H1 (cell line): Measurements from ENCODE around the gene OR6K6. TPM values are rescaled to one million over a fixed set of nuclear protein-coding genes. Genes with fewer than 3 reads are reported as not detected.

Experiments used
- CTCF ChIA-PET: fragments of 300-600 bp; sonication (Branson Sonifier 250); formaldehyde crosslinking; loops from one replicate; lab custom pipeline; 2021; ENCODE audit not compliant: partially characterized antibody; lab: Charles Lee
- POLR2A ChIA-PET: fragments of 300-600 bp; sonication (Branson Sonifier 250); formaldehyde crosslinking; loops from one replicate; lab custom pipeline; 2021; ENCODE audit warnings: inconsistent platforms; ENCODE audit not compliant: partially characterized antibody; lab: Charles Lee
- DNase-seq, 2 experiments: peaks; one replicate each; pipeline versions ENCODE4 v3.0.0 to v3.0.0-alpha.2; 2010 to 2022; ENCODE audit warnings: low spot score in 2 of 2, low read depth in 1 of 2, mixed read lengths in 1 of 2
- FAIRE-seq: peaks from 2 replicates; lab custom pipeline; 2011; peaks lifted over from hg19 to GRCh38; lab: Jason Lieb, UNC
- H2AFZ ChIP-seq: 2 replicates; pipeline ENCODE4 v1.8.1; 2012; ENCODE audit warnings: low read length, inconsistent platforms
- H2AK5ac ChIP-seq: 2 replicates; pipeline ENCODE4 v1.6.1; 2013; ENCODE audit warnings: low read depth, low read length
- H2BK120ac ChIP-seq: replicated peaks from 2 replicates; pipeline ENCODE3; 2013; ENCODE audit warnings: low read depth, low read length, inconsistent platforms
- H2BK12ac ChIP-seq: 2 replicates; pipeline ENCODE4 v1.6.1; 2013; ENCODE audit warnings: low read depth, low read length
- H2BK15ac ChIP-seq: 2 replicates; pipeline ENCODE4 v1.6.1; 2013; ENCODE audit warnings: low read length
- H2BK20ac ChIP-seq: 2 replicates; pipeline ENCODE4 v1.6.1; 2013; ENCODE audit warnings: low read length
- H2BK5ac ChIP-seq: 2 replicates; pipeline ENCODE4 v1.6.1; 2013; ENCODE audit warnings: low read depth, low read length
- H3K14ac ChIP-seq: 2 replicates; pipeline ENCODE4 v1.6.1; 2013; ENCODE audit warnings: inconsistent platforms; ENCODE audit not compliant: insufficient read length
- H3K18ac ChIP-seq: 2 replicates; pipeline ENCODE4 v1.6.1; 2013; ENCODE audit warnings: low read length; ENCODE audit errors: extremely low read depth
- H3K23ac ChIP-seq: 2 replicates; pipeline ENCODE4 v1.6.1; 2013; ENCODE audit warnings: inconsistent platforms; ENCODE audit not compliant: insufficient read length
- H3K23me2 ChIP-seq: 2 replicates; pipeline ENCODE4 v1.6.1; 2013; ENCODE audit warnings: low read depth, low read length
- H3K27ac ChIP-seq: 2 replicates; pipeline ENCODE4 v1.6.1; 2011; ENCODE audit warnings: low read depth, low read length, inconsistent platforms
- H3K27me3 ChIP-seq, 4 experiments: replicated peaks in 1 of 4; 1 replicate in 1 of 4; 2 replicates in 3 of 4; pipeline versions ENCODE4 v1.6.1 to v1.8.1; 2011 to 2013; ENCODE audit warnings: low read length in 3 of 4, mild to moderate bottlenecking in 3 of 4, inconsistent platforms in 2 of 4, mixed read lengths in 2 of 4, moderate library complexity in 1 of 4; ENCODE audit not compliant: control insufficient read depth in 3 of 4, insufficient read depth in 3 of 4; ENCODE audit errors: extremely low read depth in 1 of 4
- H3K36me3 ChIP-seq, 4 experiments: 2 replicates each; pipeline versions ENCODE4 v1.6.1 to v1.8.1; 2011 to 2013; ENCODE audit warnings: mild to moderate bottlenecking in 4 of 4, low read length in 3 of 4, moderate library complexity in 2 of 4, control low read depth in 1 of 4, inconsistent platforms in 1 of 4; ENCODE audit not compliant: insufficient read depth in 4 of 4, control insufficient read depth in 2 of 4
- H3K4ac ChIP-seq: replicated peaks from 2 replicates; pipeline ENCODE3; 2013; ENCODE audit warnings: low read length, low read depth, mixed read lengths, inconsistent platforms; ENCODE audit not compliant: insufficient read length
- H3K4me1 ChIP-seq, 4 experiments: replicated peaks in 1 of 4; 1 replicate in 1 of 4; 2 replicates in 3 of 4; pipeline versions ENCODE4 v1.6.1 to v1.8.1; 2011 to 2013; ENCODE audit warnings: low read length in 3 of 4, inconsistent platforms in 2 of 4, mixed read lengths in 1 of 4; ENCODE audit not compliant: insufficient read depth in 4 of 4, control insufficient read depth in 3 of 4
- H3K4me2 ChIP-seq, 2 experiments: 2 replicates each; pipeline versions ENCODE4 v1.6.1 to v1.8.1; 2011 to 2013; ENCODE audit warnings: low read depth in 2 of 2, low read length in 2 of 2, control low read depth in 1 of 2, inconsistent platforms in 1 of 2, mild to moderate bottlenecking in 1 of 2; ENCODE audit not compliant: insufficient read depth in 1 of 2
- H3K4me3 ChIP-seq, 4 experiments: fragments of 200-600, 300-600 bp in 1 of 4; sonication (generic), shearing (Covaris generic), sonication (Bioruptor Twin) in 1 of 4; 2 replicates each; pipeline versions ENCODE4 v1.5.1 to v1.8.1; 2011 to 2016; ENCODE audit warnings: low read length in 4 of 4, low read depth in 3 of 4, control low read depth in 2 of 4, inconsistent platforms in 2 of 4, mild to moderate bottlenecking in 2 of 4, mixed read lengths in 1 of 4, moderate library complexity in 1 of 4; ENCODE audit not compliant: insufficient read depth in 2 of 4; ENCODE audit errors: extremely low read depth in 1 of 4
- H3K56ac ChIP-seq: replicated peaks from 2 replicates; pipeline ENCODE3; 2013; ENCODE audit warnings: low read depth, mild to moderate bottlenecking, mixed read lengths, low read length, inconsistent platforms; ENCODE audit not compliant: insufficient read length
- H3K79me1 ChIP-seq: 2 replicates; pipeline ENCODE4 v1.6.1; 2013; ENCODE audit warnings: low read depth, low read length, control low read depth
- H3K79me2 ChIP-seq, 2 experiments: 2 replicates each; pipeline versions ENCODE4 v1.6.1 to v1.8.1; 2012 to 2013; ENCODE audit warnings: low read length in 2 of 2, mild to moderate bottlenecking in 2 of 2, inconsistent platforms in 1 of 2; ENCODE audit not compliant: insufficient read depth in 2 of 2, control insufficient read depth in 1 of 2
- H3K9ac ChIP-seq, 4 experiments: replicated peaks in 1 of 4; 1 replicate in 1 of 4; 2 replicates in 3 of 4; pipeline versions ENCODE4 v1.6.1 to v1.8.1; 2011 to 2013; ENCODE audit warnings: low read depth in 3 of 4, low read length in 3 of 4, control low read depth in 2 of 4, mild to moderate bottlenecking in 2 of 4, moderate library complexity in 2 of 4, inconsistent platforms in 1 of 4; ENCODE audit errors: extremely low read depth in 1 of 4
- H3K9me3 ChIP-seq, 2 experiments: 2 replicates each; pipeline versions ENCODE4 v1.6.1 to v1.8.1; 2012 to 2013; ENCODE audit warnings: mild to moderate bottlenecking in 2 of 2, moderate library complexity in 2 of 2, control low read depth in 1 of 2, inconsistent platforms in 1 of 2, low read depth in 1 of 2, low read length in 1 of 2, mixed read lengths in 1 of 2; ENCODE audit not compliant: insufficient read depth in 2 of 2
- H4K20me1 ChIP-seq, 2 experiments: replicated peaks in 1 of 2; 2 replicates each; pipeline versions ENCODE3 to v1.8.1; 2011 to 2013; ENCODE audit warnings: inconsistent platforms in 2 of 2, low read length in 2 of 2, mild to moderate bottlenecking in 1 of 2; ENCODE audit not compliant: insufficient read depth in 2 of 2, control insufficient read depth in 1 of 2
- H4K5ac ChIP-seq: 2 replicates; pipeline ENCODE4 v1.6.1; 2013; ENCODE audit warnings: low read length, low read depth, mixed read lengths, inconsistent platforms; ENCODE audit not compliant: insufficient read length
- H4K8ac ChIP-seq: 2 replicates; pipeline ENCODE4 v1.8.0; 2013; ENCODE audit warnings: mild to moderate bottlenecking, moderate library complexity, low read length, inconsistent platforms; ENCODE audit not compliant: insufficient read depth; ENCODE audit errors: extremely low read depth
- H4K91ac ChIP-seq: replicated peaks from 2 replicates; pipeline ENCODE3; 2013; ENCODE audit warnings: low read length, mixed read lengths, inconsistent platforms; ENCODE audit not compliant: insufficient read length
- EP300 ChIP-seq, 2 experiments: IDR thresholded peaks; 1 replicate in 1 of 2; 2 replicates in 1 of 2; pipeline ENCODE4 v1.6.1; 2011 to 2012; ENCODE audit warnings: low read depth in 2 of 2, low read length in 2 of 2, mild to moderate bottlenecking in 2 of 2, borderline replicate concordance in 1 of 2, inconsistent platforms in 1 of 2, moderate library complexity in 1 of 2
- POU5F1 ChIP-seq: IDR thresholded peaks from 2 replicates; pipeline ENCODE4 v1.6.1; 2011; ENCODE audit warnings: low read depth, mild to moderate bottlenecking, low read length, moderate library complexity
- RNF2 ChIP-seq: fragments of 200-900, 300-1000 bp; sonication (generic); IDR thresholded peaks from 2 replicates; pipeline ENCODE4 v1.7.1; 2016; ENCODE audit warnings: borderline replicate concordance, low read depth, mild to moderate bottlenecking, antibody characterized with exemption, low read length; ENCODE audit not compliant: poor library complexity, severe bottlenecking; ENCODE audit errors: missing control alignments
- SAP30 ChIP-seq: fragments of 300-600 bp; sonication (generic); IDR thresholded peaks from 2 replicates; pipeline ENCODE4 v1.7.1; 2012; ENCODE audit warnings: low read length, moderate library complexity, mild to moderate bottlenecking, inconsistent platforms; ENCODE audit not compliant: insufficient read depth, insufficient replicate concordance
- SP1 ChIP-seq: IDR thresholded peaks from 2 replicates; pipeline ENCODE4 v1.6.1; 2011; ENCODE audit warnings: low read depth, low read length
- USF2 ChIP-seq: IDR thresholded peaks from 2 replicates; pipeline ENCODE4 v1.6.1; 2011; ENCODE audit warnings: low read length, improper control_type of control experiment
- WGBS, 2 experiments: shearing (Covaris generic) in 1 of 2; methylation state at CpG; one replicate each; pipeline versions ENCODE4 v1.1.6 to v1.1.7; 2013 to 2015; ENCODE audit warnings: low lambda C conversion rate in 2 of 2, mixed read lengths in 2 of 2, inconsistent platforms in 1 of 2, low coverage in 1 of 2, missing lambda C conversion rate in 1 of 2; ENCODE audit not compliant: insufficient replicate concordance in 2 of 2, insufficient coverage in 1 of 2, insufficient read length in 1 of 2; ENCODE audit errors: extremely low coverage in 1 of 2, missing lambda C conversion rate in 1 of 2; 5-methylcytosine and 5-hydroxymethylcytosine counted together
- polyA plus RNA-seq, 7 experiments: library from polyadenylated mRNA; depleted of rRNA in 3 of 7; stranded (reverse) in 5 of 7; unstranded in 2 of 7; fragments of >200 nt in 5 of 7; fragments of 200-250 nt in 2 of 7; gene quantifications; 1 replicate in 5 of 7; 2 replicates in 1 of 7; 4 replicates in 1 of 7; pipeline versions ENCODE4 v1.2.1 to v1.2.3, GENCODE V29; 2011 to 2013; ENCODE audit warnings: missing spikeins in 2 of 7, mixed read lengths in 2 of 7
- total RNA-seq: library from RNA; stranded (reverse); fragmentation: NEBNext Ultra II Directional; extraction: Animal tissue kit (Norgen Biotek cat#: 25700); gene quantifications from 2 replicates; pipeline ENCODE4 v1.2.1, GENCODE V29; 2021
- TF ChIP-seq, protein P1 (sequence below): IDR thresholded peaks from 2 replicates; pipeline ENCODE4 v1.6.1; 2012; ENCODE audit warnings: inconsistent platforms

OR6K6 gene
- total and polyA plus RNA-seq, 2 of the 8 experiments (the other 6 are each of a cell fraction or from before 2014, with no cell fraction given) = not detected

- ChIA-PET CTCF (interaction anchor here (1.0 kb wide), 1 partner anchor 9 kb away, joined by 4 read pairs; no protein-coding TSS in a partner anchor), POLR2A (no interaction called here)
- Histone ChIP-seq H3K9ac (no peak overlapping the region), H4K91ac (no peak overlapping the region), H3K18ac (no peak overlapping the region), H4K5ac (no peak overlapping the region), H3K79me2 (no peaks in the 10 kb centered on the region), H3K4me3 (no peak overlapping the region), H3K9me3 (no peaks in the 10 kb centered on the region), H2BK5ac (no peak overlapping the region), H2BK20ac (no peak overlapping the region), H2BK12ac (no peak overlapping the region), H4K20me1 (no peaks in the 10 kb centered on the region), H2BK120ac (no peak overlapping the region), H2BK15ac (no peak overlapping the region), H3K4me2 (no peak overlapping the region), H3K4me1 (no peaks in the 10 kb centered on the region), H2AK5ac (no peak overlapping the region), H3K56ac (no peak overlapping the region), H4K8ac (no peak overlapping the region), H3K27me3 (no peaks in the 10 kb centered on the region), H3K36me3 (no peaks in the 10 kb centered on the region), H3K79me1 (no peaks in the 10 kb centered on the region), H3K14ac (no peak overlapping the region), H2AFZ (no peak overlapping the region), H3K27ac (no peak overlapping the region), H3K23ac (no peak overlapping the region), H3K23me2 (0 out of 2 replicates have a peak, but pooled peaks cover 2% of the 10 kb centered on the region), H3K4ac (no peak overlapping the region)
- WGBS, 2 experiments = 94% methylated on average over 4 of the region's 4 CpGs; no CpG with 5 or more reads in 1 of the 2 experiments
- no peak for DNase-seq
- no peak for FAIRE-seq
- TF ChIP-seq EP300 (IDR thresholded peaks at IDR 0.05; ENCODE audit: borderline replicate concordance in 1 of 2, low read depth in 2 of 2, low read length in 2 of 2) = no peak
- TF ChIP-seq POU5F1 = no peak
- TF ChIP-seq SAP30 = no peak
- no peak for TF ChIP-seq RNF2
- TF ChIP-seq USF2 = no peak
- TF ChIP-seq, protein P1, sequence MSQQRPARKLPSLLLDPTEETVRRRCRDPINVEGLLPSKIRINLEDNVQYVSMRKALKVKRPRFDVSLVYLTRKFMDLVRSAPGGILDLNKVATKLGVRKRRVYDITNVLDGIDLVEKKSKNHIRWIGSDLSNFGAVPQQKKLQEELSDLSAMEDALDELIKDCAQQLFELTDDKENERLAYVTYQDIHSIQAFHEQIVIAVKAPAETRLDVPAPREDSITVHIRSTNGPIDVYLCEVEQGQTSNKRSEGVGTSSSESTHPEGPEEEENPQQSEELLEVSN = no peak
- TF ChIP-seq SP1 = no peak
These were observed 45.2 kb downstream of the OR6K6 start for GRCh38 chr1:158799689-158800088.
